MCF 10A (cell line): ENCODE data around the gene CDH3. TPM values are rescaled to one million over a fixed set of nuclear protein-coding genes. Genes with fewer than 3 reads are reported as not detected.

Source experiments
- Bru-seq: library from RNA; stranded (reverse); fragments of 400-500 nt; gene quantifications from one replicate; lab custom pipeline; 2021; lab: Mats Ljungman, UMichigan
- BruChase-seq, 2 experiments: library from RNA; stranded (reverse); fragments of 400-500 nt; gene quantifications; one replicate each; lab custom pipeline; 2021; lab: Mats Ljungman, UMichigan
- BruUV-seq: library from RNA; stranded (reverse); fragments of 400-500 nt; replicated peaks from 2 replicates; lab custom pipeline; 2021; lab: Mats Ljungman, UMichigan
- CTCF ChIA-PET: fragments of 300-600 bp; sonication (Branson Sonifier 250); formaldehyde crosslinking; extraction: SDS; loops from one replicate; lab custom pipeline; 2021; ENCODE audit warnings: antibody characterized with exemption, inconsistent platforms; lab: Yijun Ruan, JAX
- POLR2A ChIA-PET: fragments of 300-600, 350-650 bp; sonication (Branson Sonifier 250); formaldehyde crosslinking; extraction: SDS; loops from one replicate; lab custom pipeline; 2020; ENCODE audit warnings: antibody characterized with exemption, inconsistent platforms; lab: Yijun Ruan, JAX
- DNase-seq: peaks from one replicate; pipeline ENCODE4 v3.0.0-alpha.2; 2018; ENCODE audit not compliant: unreplicated experiment
- H3K27ac Mint-ChIP-seq: one replicate; pipeline ENCODE4 v1.8.0; 2022; ENCODE audit warnings: mild to moderate bottlenecking, low read depth, mixed read lengths; ENCODE audit not compliant: unreplicated experiment
- H3K27me3 Mint-ChIP-seq: one replicate; pipeline ENCODE4 v1.8.0; 2022; ENCODE audit warnings: mixed read lengths; ENCODE audit not compliant: insufficient read depth, unreplicated experiment
- H3K36me3 Mint-ChIP-seq: one replicate; pipeline ENCODE4 v1.8.0; 2022; ENCODE audit warnings: mild to moderate bottlenecking, moderate library complexity, mixed read lengths; ENCODE audit not compliant: insufficient read depth, unreplicated experiment
- H3K4me1 Mint-ChIP-seq: one replicate; pipeline ENCODE4 v1.8.0; 2022; ENCODE audit warnings: mixed read lengths; ENCODE audit not compliant: insufficient read depth, unreplicated experiment
- H3K4me3 Mint-ChIP-seq: one replicate; pipeline ENCODE4 v1.8.0; 2022; ENCODE audit warnings: mild to moderate bottlenecking, moderate library complexity, mixed read lengths; ENCODE audit not compliant: unreplicated experiment
- H3K9me3 Mint-ChIP-seq: one replicate; pipeline ENCODE4 v1.8.0; 2022; ENCODE audit warnings: mixed read lengths; ENCODE audit not compliant: unreplicated experiment
- intact Hi-C: fragments of 100-400 bp; cut with micrococcal nuclease; formaldehyde crosslinking; loops from 2 replicates; pipeline ENCODE4 v1.14.1; 2022
- long read RNA-seq: library from polyadenylated mRNA; stranded (forward); transcript quantifications from one replicate; pipeline ENCODE4 v2.0.0, GENCODE V29; 2022
- total RNA-seq: library from RNA; stranded (reverse); gene quantifications from 2 replicates; pipeline ENCODE4 v1.2.3, GENCODE V29; 2022
- TF ChIP-seq, protein P1 (sequence below): fragments of 200-600 bp; IDR thresholded peaks from one replicate; pipeline ENCODE4 v1.8.0; 2022; ENCODE audit warnings: antibody characterized with exemption, mild to moderate bottlenecking; ENCODE audit not compliant: unreplicated experiment

Gene CDH3
- total RNA-seq = 74.4 and 107 TPM in 2 replicates
- Bru-seq, nascent RNA = percentile 61 among the genes with signal in this experiment
- BruChase-seq, experiment 1, labeled RNA remaining after a 6-hour chase = percentile 69 among the genes with signal in this experiment
- percentile 59 among the genes with signal in this experiment for BruChase-seq, experiment 2, labeled RNA remaining after a 2-hour chase
- long read RNA-seq, full-length matches to known transcripts = 142 of 380 reads
- long read RNA-seq, partial matches to known transcripts = 229 of 380 reads
- long read RNA-seq, other reads (novel, unspliced or antisense) = 9 of 380 reads

DNA sequence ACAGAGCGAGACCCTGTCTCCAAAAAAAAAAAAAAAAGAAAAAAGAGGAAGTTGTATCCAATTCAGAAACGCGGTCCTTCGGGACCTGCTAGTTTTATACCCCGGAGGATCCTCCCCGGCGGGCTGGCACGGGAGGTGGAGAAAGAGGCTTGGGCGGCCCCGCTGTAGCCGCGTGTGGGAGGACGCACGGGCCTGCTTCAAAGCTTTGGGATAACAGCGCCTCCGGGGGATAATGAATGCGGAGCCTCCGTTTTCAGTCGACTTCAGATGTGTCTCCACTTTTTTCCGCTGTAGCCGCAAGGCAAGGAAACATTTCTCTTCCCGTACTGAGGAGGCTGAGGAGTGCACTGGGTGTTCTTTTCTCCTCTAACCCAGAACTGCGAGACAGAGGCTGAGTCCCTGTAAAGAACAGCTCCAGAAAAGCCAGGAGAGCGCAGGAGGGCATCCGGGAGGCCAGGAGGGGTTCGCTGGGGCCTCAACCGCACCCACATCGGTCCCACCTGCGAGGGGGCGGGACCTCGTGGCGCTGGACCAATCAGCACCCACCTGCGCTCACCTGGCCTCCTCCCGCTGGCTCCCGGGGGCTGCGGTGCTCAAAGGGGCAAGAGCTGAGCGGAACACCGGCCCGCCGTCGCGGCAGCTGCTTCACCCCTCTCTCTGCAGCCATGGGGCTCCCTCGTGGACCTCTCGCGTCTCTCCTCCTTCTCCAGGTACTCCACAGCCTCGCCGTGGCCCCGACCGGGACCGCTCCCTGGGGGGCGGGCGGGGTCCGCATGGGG, at the start of gene CDH3:
TSS of gene CDH3 (plus strand) at position 596 of the 779 bp plus-strand sequence. CDS start at position 666, 70 bp downstream.
- Mint-ChIP-seq H3K36me3 (peaks cover 13% of the 10 kb centered on the region), H3K27me3 (no peaks in the 10 kb centered on the region), H3K9me3 (no peaks in the 10 kb centered on the region), H3K4me1 (peaks cover 21% of the 10 kb centered on the region), H3K4me3 (peak within 1 kb of the TSS; percentile 89), H3K27ac (peak within 1 kb of the TSS; percentile 75)
- POLR2A ChIA-PET = interaction anchor here (0.6 to 8.9 kb wide), 23 partner anchors 9 to 640 kb away, joined by 3 to 162 read pairs (median 5); no protein-coding TSS in a partner anchor
- no TSS peak for BruUV-seq
- CTCF ChIA-PET = interaction anchor here (0.6 to 2.3 kb wide), 8 partner anchors 10 to 203 kb away, joined by 3 to 11 read pairs (median 4); no protein-coding TSS in a partner anchor
- TF ChIP-seq, protein P1, sequence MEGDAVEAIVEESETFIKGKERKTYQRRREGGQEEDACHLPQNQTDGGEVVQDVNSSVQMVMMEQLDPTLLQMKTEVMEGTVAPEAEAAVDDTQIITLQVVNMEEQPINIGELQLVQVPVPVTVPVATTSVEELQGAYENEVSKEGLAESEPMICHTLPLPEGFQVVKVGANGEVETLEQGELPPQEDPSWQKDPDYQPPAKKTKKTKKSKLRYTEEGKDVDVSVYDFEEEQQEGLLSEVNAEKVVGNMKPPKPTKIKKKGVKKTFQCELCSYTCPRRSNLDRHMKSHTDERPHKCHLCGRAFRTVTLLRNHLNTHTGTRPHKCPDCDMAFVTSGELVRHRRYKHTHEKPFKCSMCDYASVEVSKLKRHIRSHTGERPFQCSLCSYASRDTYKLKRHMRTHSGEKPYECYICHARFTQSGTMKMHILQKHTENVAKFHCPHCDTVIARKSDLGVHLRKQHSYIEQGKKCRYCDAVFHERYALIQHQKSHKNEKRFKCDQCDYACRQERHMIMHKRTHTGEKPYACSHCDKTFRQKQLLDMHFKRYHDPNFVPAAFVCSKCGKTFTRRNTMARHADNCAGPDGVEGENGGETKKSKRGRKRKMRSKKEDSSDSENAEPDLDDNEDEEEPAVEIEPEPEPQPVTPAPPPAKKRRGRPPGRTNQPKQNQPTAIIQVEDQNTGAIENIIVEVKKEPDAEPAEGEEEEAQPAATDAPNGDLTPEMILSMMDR = no peak
- peak; percentile 88 for DNase-seq
- intact Hi-C loops = loop anchor here (5.0 kb wide), 1 partner anchor 48 kb away; no protein-coding TSS in a partner anchor

DNA sequence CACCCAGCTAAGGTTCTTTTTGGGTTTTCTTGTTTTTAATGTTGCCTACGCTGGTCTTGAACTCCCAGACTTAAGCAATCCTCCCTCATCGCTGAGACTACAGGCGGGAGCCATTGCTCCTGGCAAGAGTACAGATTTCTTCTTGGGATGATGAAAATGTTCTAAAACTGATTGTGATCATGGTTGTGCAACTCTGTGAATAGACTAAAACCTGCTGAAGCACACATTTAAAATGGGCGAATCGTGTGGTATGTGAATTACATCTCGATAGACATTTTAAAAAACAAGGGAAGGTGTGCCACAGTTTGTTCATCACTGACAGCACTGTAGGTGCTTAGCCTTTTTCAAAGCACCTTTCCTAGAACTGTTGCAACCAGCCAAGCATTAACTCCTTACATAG, 48.8 kb upstream of the CDH3 start:
- ChIA-PET CTCF (interaction anchor here (0.6 to 2.0 kb wide), 10 partner anchors 19 to 290 kb away, joined by 3 to 8 read pairs (median 4); partner anchors contain the start of gene CDH3), POLR2A (interaction anchor here (0.7 to 4.6 kb wide), 16 partner anchors 9 to 103 kb away, joined by 3 to 23 read pairs (median 4); partner anchors contain the start of genes CDH3 and ZFP90)
- Mint-ChIP-seq H3K36me3 (no peaks in the 10 kb centered on the region), H3K4me1 (peaks cover 10% of the 10 kb centered on the region), H3K27ac (peak overlapping the region; percentile 61), H3K27me3 (no peaks in the 10 kb centered on the region), H3K9me3 (peaks cover 10% of the 10 kb centered on the region), H3K4me3 (no peak overlapping the region)
- BruUV-seq = no TSS peak
- peak; percentile 66 for DNase-seq
- intact Hi-C loops = loop anchor here (5.0 kb wide), 1 partner anchor 51 kb away; the partner anchor contains the start of gene CDH3
- TF ChIP-seq, protein P1 = no peak

DNA sequence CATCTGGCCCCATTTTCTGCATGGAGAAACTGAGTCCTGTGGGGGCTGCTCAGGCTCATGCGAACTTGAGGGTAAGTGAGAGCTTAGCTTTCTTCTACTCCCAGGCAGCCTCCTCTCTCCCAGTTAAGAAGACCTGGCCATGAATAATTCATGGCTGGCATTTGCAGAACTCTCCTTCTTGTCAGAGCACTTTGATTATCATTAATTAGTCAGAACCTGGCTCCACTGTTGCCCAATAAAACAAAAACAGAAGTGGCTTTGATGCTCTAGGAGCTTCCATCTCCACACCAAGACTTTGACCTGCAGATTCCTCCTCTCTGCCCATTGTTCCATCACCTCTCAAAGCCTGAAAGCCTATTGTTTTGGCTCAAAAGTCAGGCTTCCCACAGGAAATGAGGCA, 45.5 kb upstream of the CDH3 start:
- Mint-ChIP-seq H3K27me3 (no peaks in the 10 kb centered on the region), H3K4me1 (peaks cover 10% of the 10 kb centered on the region), H3K27ac (no peak overlapping the region), H3K9me3 (no peaks in the 10 kb centered on the region), H3K36me3 (no peaks in the 10 kb centered on the region), H3K4me3 (no peak overlapping the region)
- TF ChIP-seq, protein P1 = no peak
- no TSS peak for BruUV-seq
- no peak for DNase-seq
- ChIA-PET CTCF (interaction anchor here (0.5 to 2.6 kb wide), 8 partner anchors 9 to 587 kb away, joined by 3 to 11 read pairs (median 3); no protein-coding TSS in a partner anchor), POLR2A (interaction anchor here (0.6 to 4.6 kb wide), 5 partner anchors 28 to 69 kb away, joined by 3 to 23 read pairs (median 4); no protein-coding TSS in a partner anchor)
- intact Hi-C loops = loop anchor here (5.0 kb wide), 1 partner anchor 48 kb away; the partner anchor contains the start of gene CDH3
